ENCODE data around the gene VPS41.

The VPS41 gene

GRCh38 chr7:38932509-38933168, 23.6 kb upstream of the VPS41 start:
- H3K36me3 ChIP-seq (ENCODE audit: insufficient read depth, low read length), result no peaks in the 10 kb centered on the region
- ATAC-seq (ENCODE audit: insufficient read depth, low read depth) (no peak), DNase-seq (peak; percentile 58)
- H3K27ac ChIP-seq (ENCODE audit: low read length), result no peak overlapping the region
- H3K9me3 ChIP-seq (ENCODE audit: insufficient read depth, low read length, severe bottlenecking), result no peaks in the 10 kb centered on the region
- H3K79me2 ChIP-seq (ENCODE audit: insufficient read depth, low read length), result no peaks in the 10 kb centered on the region
- no peak overlapping the region for H3K4me3 ChIP-seq (ENCODE audit: low read depth in 1 of 2, low read length in 2 of 2)
- no peaks in the 10 kb centered on the region for H4K20me1 ChIP-seq (ENCODE audit: insufficient read depth, low read length)
- H3K27me3 ChIP-seq (ENCODE audit: insufficient read depth, low read length, poor library complexity), result no peaks in the 10 kb centered on the region
- H3K4me1 ChIP-seq (ENCODE audit: insufficient read depth, low read length), result peaks cover 2% of the 10 kb centered on the region; the same call in 1 of the 2 replicates
- no peak overlapping the region; the same call in 1 of the 2 replicates for H2AFZ ChIP-seq (ENCODE audit: low read depth, low read length)
- H3K4me2 ChIP-seq (ENCODE audit: insufficient read depth, low read length), result peak overlapping the region; percentile 7; the same call in 1 of the 2 replicates
- TF ChIP-seq CTCF (IDR thresholded peaks at IDR 0.05; ENCODE audit: borderline replicate concordance, extremely low read depth, low read length, poor library complexity, severe bottlenecking), result peak; percentile 94
- TF ChIP-seq EZH2 (IDR thresholded peaks at IDR 0.05; ENCODE audit: borderline replicate concordance, low read depth, low read length, severe bottlenecking), result no peak
- no peak overlapping the region for H3K9ac ChIP-seq (ENCODE audit: low read depth, low read length)

- H3K4me2 ChIP-seq (ENCODE audit: insufficient read depth, low read length), result no peak overlapping the region
- no peaks in the 10 kb centered on the region for H3K9me3 ChIP-seq (ENCODE audit: insufficient read depth, low read length, severe bottlenecking)
- H3K27me3 ChIP-seq (ENCODE audit: insufficient read depth, low read length, poor library complexity), result no peaks in the 10 kb centered on the region
- ATAC-seq (ENCODE audit: insufficient read depth, low read depth), result no peak
- no peak for TF ChIP-seq CTCF (IDR thresholded peaks at IDR 0.05; ENCODE audit: borderline replicate concordance, extremely low read depth, low read length, poor library complexity, severe bottlenecking)
- no peak for TF ChIP-seq EZH2 (IDR thresholded peaks at IDR 0.05; ENCODE audit: borderline replicate concordance, low read depth, low read length, severe bottlenecking)
- H3K4me3 ChIP-seq (ENCODE audit: low read depth in 1 of 2, low read length in 2 of 2), result no peak overlapping the region
- no peak overlapping the region for H3K27ac ChIP-seq (ENCODE audit: low read length)
- peaks cover 2% of the 10 kb centered on the region; the same call in 1 of the 2 replicates for H3K4me1 ChIP-seq (ENCODE audit: insufficient read depth, low read length)
- H3K9ac ChIP-seq (ENCODE audit: low read depth, low read length), result no peak overlapping the region
- no peaks in the 10 kb centered on the region for H3K79me2 ChIP-seq (ENCODE audit: insufficient read depth, low read length)
- H2AFZ ChIP-seq (ENCODE audit: low read depth, low read length), result no peak overlapping the region
- no peak for DNase-seq
- no peaks in the 10 kb centered on the region for H4K20me1 ChIP-seq (ENCODE audit: insufficient read depth, low read length)
- H3K36me3 ChIP-seq (ENCODE audit: insufficient read depth, low read length), result no peaks in the 10 kb centered on the region
Observed at GRCh38 chr7:38929460-38930171, 20.6 kb upstream of the VPS41 start.

GRCh38 chr7:38928506-38928905, 19.5 kb upstream of the VPS41 start:
- H2AFZ ChIP-seq (ENCODE audit: low read depth, low read length), result no peak overlapping the region
- H3K4me1 ChIP-seq (ENCODE audit: insufficient read depth, low read length), result peaks cover 2% of the 10 kb centered on the region; the same call in 1 of the 2 replicates
- ATAC-seq (ENCODE audit: insufficient read depth, low read depth), result no peak
- no peaks in the 10 kb centered on the region for H4K20me1 ChIP-seq (ENCODE audit: insufficient read depth, low read length)
- H3K27me3 ChIP-seq (ENCODE audit: insufficient read depth, low read length, poor library complexity), result peaks cover 2% of the 10 kb centered on the region
- no peak overlapping the region for H3K4me2 ChIP-seq (ENCODE audit: insufficient read depth, low read length)
- no peak overlapping the region for H3K9ac ChIP-seq (ENCODE audit: low read depth, low read length)
- no peak for TF ChIP-seq CTCF (IDR thresholded peaks at IDR 0.05; ENCODE audit: borderline replicate concordance, extremely low read depth, low read length, poor library complexity, severe bottlenecking)
- no peak for TF ChIP-seq EZH2 (IDR thresholded peaks at IDR 0.05; ENCODE audit: borderline replicate concordance, low read depth, low read length, severe bottlenecking)
- DNase-seq, result no peak
- no peaks in the 10 kb centered on the region for H3K36me3 ChIP-seq (ENCODE audit: insufficient read depth, low read length)
- H3K9me3 ChIP-seq (ENCODE audit: insufficient read depth, low read length, severe bottlenecking), result no peaks in the 10 kb centered on the region
- no peaks in the 10 kb centered on the region for H3K79me2 ChIP-seq (ENCODE audit: insufficient read depth, low read length)
- no peak overlapping the region for H3K27ac ChIP-seq (ENCODE audit: low read length)
- no peak overlapping the region for H3K4me3 ChIP-seq (ENCODE audit: low read depth in 1 of 2, low read length in 2 of 2)

Measured in DND-41 (cell line).